Measurements from ENCODE around the gene ADNP2. TPM values are rescaled to one million over a fixed set of nuclear protein-coding genes. Genes with fewer than 3 reads are reported as not detected.

The ADNP2 gene
- total and polyA plus RNA-seq, 2 donors (not counting 3 experiments of a cell fraction or from before 2014, with no cell fraction given): 10.2 to 20.6 TPM

DNA sequence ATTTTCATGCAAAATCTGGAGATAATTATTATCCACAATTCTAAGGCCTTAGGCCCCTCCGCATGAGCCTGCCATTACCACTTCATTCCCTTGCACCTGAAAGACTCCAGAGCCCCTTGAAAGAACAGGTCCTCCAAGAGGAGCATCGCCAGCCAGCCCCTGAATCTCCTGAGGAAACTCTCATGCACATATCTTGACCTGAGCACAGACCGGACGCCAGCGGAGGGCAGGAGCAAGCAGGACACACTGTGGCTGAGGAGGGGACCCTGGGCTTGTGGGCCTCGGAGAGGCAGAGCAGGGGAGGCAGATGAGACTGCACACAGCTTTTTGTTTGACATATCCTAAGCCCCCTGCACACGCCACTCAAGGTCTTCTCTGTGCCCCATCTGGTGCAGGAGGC lies 13.6 kb upstream of the ADNP2 start:
- Histone ChIP-seq H3K4me2 (ENCODE audit: insufficient read depth, low read length) (no peak overlapping the region), H3K79me2 (ENCODE audit: control insufficient read depth, insufficient read depth, low read length) (no peaks in the 10 kb centered on the region), H3K27ac (ENCODE audit: insufficient read depth, low read depth, low read length) (no peak overlapping the region), H4K20me1 (replicated peaks; ENCODE audit: control insufficient read depth, extremely low read depth, insufficient read depth, low read length) (no peaks in the 10 kb centered on the region), H3K4me3 (replicated peaks in 1 of 3; ENCODE audit: insufficient read depth in 1 of 3, low read depth in 1 of 3, low read length in 3 of 3) (no peak overlapping the region), H3K4me1 (ENCODE audit: control insufficient read depth, extremely low read depth, insufficient read depth, low read length) (no peaks in the 10 kb centered on the region), H3K36me3 (ENCODE audit: control insufficient read depth in 2 of 2, extremely low read depth in 1 of 2, insufficient read depth in 2 of 2, low read length in 2 of 2) (no peaks in the 10 kb centered on the region), H3K9me3 (replicated peaks; ENCODE audit: control insufficient read depth, insufficient read depth, low read length) (no peaks in the 10 kb centered on the region), H3K27me3 (ENCODE audit: control insufficient read depth in 2 of 2, insufficient read depth in 2 of 2, low read length in 2 of 2) (no peaks in the 10 kb centered on the region), H3K9ac (replicated peaks; ENCODE audit: extremely low read depth, insufficient read depth, low read length) (no peak overlapping the region), H2AFZ (ENCODE audit: low read depth, low read length) (no peak overlapping the region), H3K9me1 (replicated peaks; ENCODE audit: control insufficient read depth, extremely low read depth, insufficient read depth, low read length) (no peaks in the 10 kb centered on the region)
- TF ChIP-seq, protein P1, sequence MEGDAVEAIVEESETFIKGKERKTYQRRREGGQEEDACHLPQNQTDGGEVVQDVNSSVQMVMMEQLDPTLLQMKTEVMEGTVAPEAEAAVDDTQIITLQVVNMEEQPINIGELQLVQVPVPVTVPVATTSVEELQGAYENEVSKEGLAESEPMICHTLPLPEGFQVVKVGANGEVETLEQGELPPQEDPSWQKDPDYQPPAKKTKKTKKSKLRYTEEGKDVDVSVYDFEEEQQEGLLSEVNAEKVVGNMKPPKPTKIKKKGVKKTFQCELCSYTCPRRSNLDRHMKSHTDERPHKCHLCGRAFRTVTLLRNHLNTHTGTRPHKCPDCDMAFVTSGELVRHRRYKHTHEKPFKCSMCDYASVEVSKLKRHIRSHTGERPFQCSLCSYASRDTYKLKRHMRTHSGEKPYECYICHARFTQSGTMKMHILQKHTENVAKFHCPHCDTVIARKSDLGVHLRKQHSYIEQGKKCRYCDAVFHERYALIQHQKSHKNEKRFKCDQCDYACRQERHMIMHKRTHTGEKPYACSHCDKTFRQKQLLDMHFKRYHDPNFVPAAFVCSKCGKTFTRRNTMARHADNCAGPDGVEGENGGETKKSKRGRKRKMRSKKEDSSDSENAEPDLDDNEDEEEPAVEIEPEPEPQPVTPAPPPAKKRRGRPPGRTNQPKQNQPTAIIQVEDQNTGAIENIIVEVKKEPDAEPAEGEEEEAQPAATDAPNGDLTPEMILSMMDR (IDR thresholded peaks at IDR 0.05; ENCODE audit: extremely low read depth in 1 of 2, insufficient read depth in 1 of 2, low read depth in 1 of 2, low read length in 2 of 2): no peak
- no peak for TF ChIP-seq MYC (IDR thresholded peaks at IDR 0.05; ENCODE audit: low read depth, low read length)
- TF ChIP-seq GATA2 (IDR thresholded peaks at IDR 0.05; ENCODE audit: insufficient read depth, insufficient read length, low read depth, low read length): no peak
- TF ChIP-seq JUN (IDR thresholded peaks at IDR 0.05; ENCODE audit: borderline replicate concordance, insufficient read depth, insufficient read length, low read depth): no peak
- no peak for TF ChIP-seq FOS (IDR thresholded peaks at IDR 0.05; ENCODE audit: borderline replicate concordance, insufficient read depth, low read length)
- TF ChIP-seq POLR2AphosphoS5 (IDR thresholded peaks at IDR 0.05; ENCODE audit: insufficient read depth, low read depth, low read length): no peak
- no peak for TF ChIP-seq EZH2 (IDR thresholded peaks at IDR 0.05; ENCODE audit: borderline replicate concordance, low read depth, low read length, severe bottlenecking)
- no peak for TF ChIP-seq POLR2A (IDR thresholded peaks at IDR 0.05; ENCODE audit: low read depth, low read length)
- TF ChIP-seq, protein P2, sequence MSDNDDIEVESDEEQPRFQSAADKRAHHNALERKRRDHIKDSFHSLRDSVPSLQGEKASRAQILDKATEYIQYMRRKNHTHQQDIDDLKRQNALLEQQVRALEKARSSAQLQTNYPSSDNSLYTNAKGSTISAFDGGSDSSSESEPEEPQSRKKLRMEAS (IDR thresholded peaks at IDR 0.05; ENCODE audit: insufficient read depth, insufficient read length): no peak
- BruUV-seq (replicated peaks): no TSS peak
- FAIRE-seq: no peak
- ChIA-PET POLR2A (no interaction called here), CTCF (no interaction called here)
- intact Hi-C loops (cut with micrococcal nuclease): no loop called here
- dilution Hi-C loops (cut with MboI; ENCODE audit: extremely low pct_ligation_motif_present, low sequenced_read_pairs): no loop called here
- no peak for DNase-seq (ENCODE audit: low read depth, low spot score)
